ENCODE results near the gene SHROOM3. TPM values are rescaled to one million over a fixed set of nuclear protein-coding genes. Genes with fewer than 3 reads are reported as not detected.

Gene SHROOM3
- total and polyA plus RNA-seq, 2 donors (not counting 3 experiments of a cell fraction or from before 2014, with no cell fraction given): 2.7 to 6.7 TPM

- Histone ChIP-seq H3K27me3 (ENCODE audit: control insufficient read depth in 2 of 2, insufficient read depth in 2 of 2, low read length in 2 of 2) (peaks cover 29 to 32% of the 10 kb centered on the region in 2 experiments), H3K4me1 (ENCODE audit: control insufficient read depth, extremely low read depth, insufficient read depth, low read length) (no peaks in the 10 kb centered on the region), H3K9me3 (replicated peaks; ENCODE audit: control insufficient read depth, insufficient read depth, low read length) (no peaks in the 10 kb centered on the region), H3K4me2 (ENCODE audit: insufficient read depth, low read length) (no peak overlapping the region), H3K27ac (ENCODE audit: insufficient read depth, low read depth, low read length) (no peak overlapping the region), H3K4me3 (replicated peaks in 1 of 3; ENCODE audit: insufficient read depth in 1 of 3, low read depth in 1 of 3, low read length in 3 of 3) (no peak overlapping the region), H3K79me2 (ENCODE audit: control insufficient read depth, insufficient read depth, low read length) (no peaks in the 10 kb centered on the region), H4K20me1 (replicated peaks; ENCODE audit: control insufficient read depth, extremely low read depth, insufficient read depth, low read length) (no peaks in the 10 kb centered on the region), H2AFZ (ENCODE audit: low read depth, low read length) (no peak overlapping the region), H3K9me1 (replicated peaks; ENCODE audit: control insufficient read depth, extremely low read depth, insufficient read depth, low read length) (no peaks in the 10 kb centered on the region), H3K9ac (replicated peaks; ENCODE audit: extremely low read depth, insufficient read depth, low read length) (no peak overlapping the region), H3K36me3 (ENCODE audit: control insufficient read depth in 2 of 2, extremely low read depth in 1 of 2, insufficient read depth in 2 of 2, low read length in 2 of 2) (no peaks in the 10 kb centered on the region)
- intact Hi-C loops (cut with micrococcal nuclease): no loop called here
- no TSS peak for BruUV-seq (replicated peaks)
- POLR2A ChIA-PET: no interaction called here
- CTCF ChIA-PET: interaction anchor here (1.2 to 2.0 kb wide), 2 partner anchors 7 to 10 kb away, joined by 4 to 12 read pairs; no protein-coding TSS in a partner anchor
- DNase-seq (ENCODE audit: low read depth, low spot score) (no peak), FAIRE-seq (no peak)
- TF ChIP-seq EZH2 (IDR thresholded peaks at IDR 0.05; ENCODE audit: borderline replicate concordance, low read depth, low read length, severe bottlenecking) (no peak), CTCF (IDR thresholded peaks at IDR 0.05; ENCODE audit: extremely low read depth in 1 of 2, insufficient read depth in 1 of 2, low read depth in 1 of 2, low read length in 2 of 2) (no peak), JUN (IDR thresholded peaks at IDR 0.05; ENCODE audit: borderline replicate concordance, insufficient read depth, insufficient read length, low read depth) (no peak), POLR2AphosphoS5 (IDR thresholded peaks at IDR 0.05; ENCODE audit: insufficient read depth, low read depth, low read length) (no peak), MYC (IDR thresholded peaks at IDR 0.05; ENCODE audit: low read depth, low read length) (no peak), POLR2A (IDR thresholded peaks at IDR 0.05; ENCODE audit: low read depth, low read length) (no peak), FOS (IDR thresholded peaks at IDR 0.05; ENCODE audit: borderline replicate concordance, insufficient read depth, low read length) (no peak), GATA2 (IDR thresholded peaks at IDR 0.05; ENCODE audit: insufficient read depth, insufficient read length, low read depth, low read length) (no peak)
- TF ChIP-seq, protein P1, sequence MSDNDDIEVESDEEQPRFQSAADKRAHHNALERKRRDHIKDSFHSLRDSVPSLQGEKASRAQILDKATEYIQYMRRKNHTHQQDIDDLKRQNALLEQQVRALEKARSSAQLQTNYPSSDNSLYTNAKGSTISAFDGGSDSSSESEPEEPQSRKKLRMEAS (IDR thresholded peaks at IDR 0.05; ENCODE audit: insufficient read depth, insufficient read length): no peak
- dilution Hi-C loops (cut with MboI; ENCODE audit: extremely low pct_ligation_motif_present, low sequenced_read_pairs): no loop called here
Measured at GRCh38 chr4:76494243-76494642, 59.2 kb downstream of the SHROOM3 start.

All from endothelial cell of umbilical vein (primary cell).